NCI-H2196 treated with DMSO at 0.1 percent for 48 hours (cell line): ENCODE measurements around the gene TATDN2.
"Not testable (repeated sequence)": the region's sequence is repeated elsewhere in the genome, so short reads cannot be mapped to it uniquely, and the experiment has no call there.

Experiments
- DNase-seq: peaks from one replicate; lab custom pipeline; 2025; ENCODE audit not compliant: unreplicated experiment; lab: John Stamatoyannopoulos, UW

Gene TATDN2

DNA sequence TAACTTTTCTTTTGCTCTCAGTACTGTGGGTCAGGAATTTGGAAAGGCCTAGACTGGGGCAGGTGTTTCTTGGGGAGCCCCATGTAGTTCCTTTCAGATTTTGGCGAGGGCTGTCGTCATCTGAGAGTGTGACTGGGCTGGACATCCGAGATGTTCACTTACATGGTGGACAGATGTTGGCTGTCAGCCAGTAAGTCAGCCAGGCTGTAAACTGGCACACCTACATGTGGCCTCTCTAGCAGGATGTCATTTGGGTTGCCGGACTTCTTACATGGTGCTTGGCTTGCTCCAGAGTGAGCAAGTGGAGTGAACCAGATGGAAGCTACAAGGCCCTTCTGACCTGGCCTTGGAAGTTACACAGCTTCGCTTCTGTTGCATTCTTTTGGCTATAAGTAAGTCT is 20.7 kb downstream of the TATDN2 start:
- DNase-seq = no peak

DNA sequence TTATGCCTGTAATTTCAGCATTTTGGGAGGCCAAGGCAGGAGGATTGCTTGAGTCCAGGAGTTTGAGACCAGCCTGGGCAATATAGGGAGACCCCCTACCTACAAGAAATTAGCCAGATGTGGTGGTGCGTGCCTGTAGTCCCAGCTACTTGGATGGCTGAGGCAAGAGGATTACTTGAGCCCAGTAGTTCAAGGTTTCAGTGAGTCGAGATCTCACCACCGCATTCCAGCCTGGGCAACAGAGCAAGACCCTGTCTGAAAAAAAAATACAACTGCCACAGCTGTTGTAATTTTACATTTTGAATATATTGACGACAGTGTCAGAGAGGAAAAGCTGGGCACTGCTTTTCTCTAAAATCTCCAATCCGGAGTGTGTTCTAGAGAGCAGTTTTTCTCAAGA is 21.2 kb downstream of the TATDN2 start:
- no peak for DNase-seq

DNA sequence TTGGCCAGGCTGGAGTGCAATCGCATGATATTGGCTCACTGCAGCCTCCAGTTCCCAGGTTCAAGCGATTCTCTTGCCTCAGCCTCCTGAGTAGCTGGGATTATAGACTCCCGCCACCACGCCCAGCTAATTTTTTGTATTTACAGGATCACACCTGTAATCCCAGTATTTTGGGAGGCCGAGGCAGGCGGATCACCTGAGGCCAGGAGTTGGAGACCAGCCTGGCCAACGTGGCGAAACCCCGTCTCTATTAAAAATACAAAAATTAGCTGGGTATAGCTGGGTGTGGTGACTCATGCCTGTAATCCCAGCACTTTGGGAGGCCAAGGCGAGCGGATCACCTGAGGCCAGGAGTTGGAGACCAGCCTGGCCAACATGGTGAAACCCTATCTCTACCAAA is 24.2 kb downstream of the TATDN2 start:
- not testable (repeated sequence) for DNase-seq

DNA sequence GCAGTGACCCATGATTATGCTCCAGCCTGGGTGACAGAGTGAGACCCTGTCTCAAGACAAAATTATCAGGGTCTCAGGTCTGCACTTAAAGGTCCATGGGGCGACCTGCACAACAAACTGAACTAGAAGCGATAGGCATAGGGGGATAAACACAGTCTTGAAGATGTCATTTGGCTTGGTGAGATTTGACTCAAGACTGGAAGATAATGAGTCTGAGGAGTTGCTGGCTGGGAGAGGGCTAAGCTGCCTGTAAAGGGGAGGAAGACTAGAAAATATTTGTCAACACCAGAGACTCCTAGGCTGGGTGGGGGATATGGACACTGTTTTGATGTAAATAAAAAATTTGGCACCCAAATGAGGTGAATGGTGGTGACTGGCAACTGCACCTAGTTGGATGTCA is 24.7 kb downstream of the TATDN2 start:
- no peak for DNase-seq

DNA sequence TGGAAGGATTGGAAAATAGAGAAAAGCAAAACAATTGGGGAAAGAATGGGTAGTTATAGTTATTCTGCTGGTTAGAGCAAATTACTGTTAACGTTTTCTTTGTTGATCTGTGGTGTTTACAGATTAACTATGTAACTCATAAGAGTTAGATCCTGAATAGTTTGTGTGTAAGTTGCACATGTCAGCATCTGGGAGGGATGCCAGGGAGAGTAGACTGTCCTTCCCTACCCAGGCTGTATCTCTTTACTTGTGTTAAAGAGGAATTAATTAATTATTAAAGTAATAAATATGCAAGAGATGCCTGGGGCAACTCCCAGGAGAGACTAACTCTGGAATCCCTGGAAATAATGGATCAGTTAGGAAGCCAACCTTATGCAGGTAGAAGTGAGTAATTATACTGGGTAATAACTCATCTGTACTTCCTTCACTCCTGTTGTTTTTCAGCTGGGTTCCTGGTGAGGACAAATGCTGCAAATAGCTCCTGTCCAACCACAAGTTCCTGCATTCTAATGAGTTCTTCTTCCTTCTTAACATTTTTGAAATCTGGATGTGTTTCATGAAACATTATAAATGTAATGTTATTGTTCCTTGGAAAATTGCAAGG is 25.5 kb downstream of the TATDN2 start:
- no peak for DNase-seq

DNA sequence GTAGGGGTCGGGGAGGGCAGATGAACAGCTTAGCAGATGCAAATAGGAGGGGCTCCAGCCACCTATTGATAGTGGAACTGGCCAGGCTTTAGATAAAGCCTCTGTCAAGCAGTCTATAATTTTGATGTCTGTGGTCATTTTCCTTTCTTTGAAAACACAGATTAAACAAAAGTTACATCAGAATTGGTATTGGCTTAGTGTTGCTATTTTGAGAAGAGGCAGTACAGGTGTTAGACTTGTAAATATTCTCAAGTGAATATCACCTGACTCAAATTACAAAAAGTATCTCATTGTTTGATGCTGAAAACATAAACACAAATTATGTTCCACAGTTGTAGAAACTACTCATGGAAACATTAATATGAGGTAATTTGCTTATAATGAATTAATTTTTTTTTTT is 26.3 kb downstream of the TATDN2 start:
- DNase-seq = no peak

DNA sequence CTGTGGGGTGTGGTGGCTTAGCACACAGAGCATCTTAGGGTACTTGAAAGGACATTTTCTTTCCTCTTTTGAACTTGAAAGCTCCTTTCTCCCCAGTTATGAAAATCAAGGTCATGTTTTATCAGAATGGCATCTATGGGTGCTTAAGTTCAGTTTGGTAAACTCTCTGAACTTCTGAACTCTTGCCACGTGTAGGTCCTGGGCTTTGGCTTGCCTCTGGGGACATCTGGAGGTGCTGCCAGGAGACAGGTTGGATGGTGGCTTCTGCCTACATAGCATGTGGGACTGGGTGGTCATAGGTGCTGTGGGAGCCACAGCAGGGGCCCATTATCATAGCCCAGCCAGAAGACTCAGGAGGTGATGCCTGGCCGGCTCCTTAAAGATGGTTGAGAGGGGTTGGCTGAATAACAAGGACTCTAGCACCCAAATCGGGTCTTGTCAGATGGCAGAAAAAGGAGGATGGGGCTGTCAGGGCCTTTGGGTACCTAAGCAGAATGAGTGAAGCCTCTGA is 28.9 kb downstream of the TATDN2 start:
- no peak for DNase-seq

DNA sequence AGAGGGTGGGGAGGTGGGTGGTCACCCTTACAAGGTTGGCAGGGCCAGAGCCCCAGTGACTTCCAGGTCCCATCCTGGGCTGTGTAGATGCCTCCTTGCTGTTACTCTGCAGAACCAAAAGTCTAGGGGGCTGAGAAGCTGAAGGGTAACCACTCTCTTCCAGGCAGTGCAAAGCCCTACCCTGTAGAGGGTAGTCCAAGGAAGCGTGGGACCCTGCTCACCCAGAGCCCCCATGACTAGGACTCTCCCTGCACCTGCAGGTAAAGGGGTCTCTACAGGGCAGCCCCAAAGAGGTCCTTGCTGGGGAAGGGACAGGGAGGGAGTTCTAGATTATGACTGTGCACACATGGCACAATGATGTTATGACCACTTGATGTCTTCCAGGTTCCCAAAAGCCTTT is 30.2 kb downstream of the TATDN2 start:
- DNase-seq = no peak

DNA sequence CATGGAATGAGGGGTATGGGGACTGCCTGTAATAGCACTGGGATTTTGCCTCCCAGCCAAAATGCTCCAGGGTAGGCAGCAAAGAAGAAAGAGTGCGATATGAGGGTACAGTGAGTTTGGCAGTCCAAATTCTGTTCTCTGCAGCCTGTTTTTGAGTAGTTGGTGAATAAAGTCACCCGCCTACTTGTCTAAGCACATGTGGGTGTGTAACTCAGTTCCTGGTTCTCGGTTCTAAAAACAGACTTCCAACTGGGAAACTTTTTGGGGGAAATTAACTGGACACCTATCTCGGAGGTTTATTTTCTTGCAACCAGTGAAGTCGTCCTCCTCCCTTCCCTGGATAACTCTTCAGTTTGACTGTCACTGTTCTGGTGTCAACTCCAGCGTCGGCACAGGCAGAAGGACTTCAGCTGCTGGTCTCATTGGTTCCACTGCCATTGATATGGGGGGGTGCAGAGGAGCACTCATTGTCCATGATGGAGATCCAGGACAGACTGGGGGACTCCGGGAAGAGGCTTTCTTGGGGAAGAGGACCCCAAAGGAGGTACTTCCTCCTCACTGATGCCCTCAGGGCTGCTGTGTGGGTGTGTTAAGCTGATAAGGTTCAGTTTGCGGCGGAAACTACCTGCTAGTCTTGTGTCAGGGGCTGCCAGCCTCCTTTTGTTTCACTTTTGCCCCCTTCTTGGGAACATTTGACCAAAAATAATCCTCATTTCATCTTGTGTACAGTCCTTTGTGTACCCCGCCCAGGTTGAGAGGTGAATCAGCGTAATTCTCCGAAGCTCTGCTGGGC is 31.3 kb downstream of the TATDN2 start:
- no peak for DNase-seq

DNA sequence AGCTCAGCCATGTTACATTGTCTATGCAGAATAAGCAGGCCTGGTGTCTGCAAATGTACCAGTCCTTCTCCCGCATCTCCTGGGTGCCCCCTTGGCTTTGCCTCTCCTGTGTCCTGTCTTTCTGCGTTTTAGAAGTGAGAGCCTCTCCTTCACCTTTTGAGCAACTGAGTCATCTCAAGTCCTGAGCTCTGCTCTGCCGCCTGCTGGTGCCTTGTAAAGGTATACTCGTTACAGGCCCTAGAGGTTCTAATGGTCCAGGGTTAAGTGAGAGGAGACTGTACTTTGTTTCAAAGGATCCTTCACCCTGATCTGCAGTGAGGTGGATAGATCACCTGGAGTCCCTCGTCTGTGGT is 31.9 kb downstream of the TATDN2 start:
- no peak for DNase-seq

DNA sequence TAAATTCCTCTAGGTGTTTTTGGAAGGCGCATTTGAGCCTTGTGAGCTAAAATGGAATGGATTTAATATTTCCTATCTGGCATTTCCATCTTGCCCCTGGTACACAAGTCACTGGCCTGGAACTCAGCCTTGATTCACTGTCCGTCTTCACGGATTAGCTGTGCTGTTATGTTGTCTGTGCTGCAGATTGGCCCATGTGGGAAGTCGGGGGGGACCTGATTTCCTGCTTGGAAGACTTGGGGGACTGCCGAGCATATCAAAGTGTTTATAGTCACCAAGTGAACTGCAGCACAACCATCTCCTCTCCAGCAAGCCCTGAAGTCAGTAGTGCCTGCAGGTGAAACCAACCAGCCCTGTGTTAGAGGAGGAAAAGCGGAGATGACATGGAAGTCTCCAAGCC is 32.3 kb downstream of the TATDN2 start:
- DNase-seq = no peak

DNA sequence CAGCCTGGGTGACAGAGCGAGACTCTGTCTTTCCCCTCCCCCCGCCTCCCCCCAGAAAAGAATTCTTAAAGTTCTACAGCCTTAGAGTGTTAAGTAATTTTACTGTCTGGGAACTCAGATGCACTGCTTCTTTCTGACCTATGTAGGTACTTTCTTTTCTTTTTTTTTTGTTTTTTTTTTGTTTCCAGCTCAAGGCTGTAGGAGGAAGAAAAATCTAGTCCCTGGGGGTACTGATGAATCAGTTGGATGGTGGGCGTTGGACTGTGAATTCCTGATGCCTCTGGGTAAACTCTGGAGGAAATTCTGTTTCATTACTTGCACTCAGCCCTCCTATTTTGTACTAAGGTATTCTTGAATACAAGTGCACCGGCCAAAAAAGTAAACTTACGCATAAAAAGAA is 33.7 kb downstream of the TATDN2 start:
- DNase-seq = no peak

DNA sequence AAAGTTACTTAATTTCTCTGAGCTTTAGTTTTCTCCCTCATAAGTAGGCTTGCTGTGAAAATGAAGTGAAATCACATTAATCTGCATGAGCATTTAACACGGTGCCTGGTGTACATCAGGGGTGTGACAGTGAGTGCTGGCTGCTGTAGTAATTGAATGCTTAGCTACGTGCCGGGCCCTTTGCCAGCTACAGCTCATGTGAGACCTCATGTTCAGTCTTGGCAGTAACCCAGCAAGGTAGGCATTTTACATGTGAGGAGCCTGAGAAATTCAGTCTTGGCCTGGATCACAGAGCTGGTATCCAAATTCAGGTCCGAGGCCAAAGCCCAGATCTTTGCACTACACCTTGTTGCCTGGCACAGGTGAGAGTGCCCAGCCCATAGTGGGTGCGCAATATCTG is 35.4 kb downstream of the TATDN2 start:
- peak; percentile 22 for DNase-seq

DNA sequence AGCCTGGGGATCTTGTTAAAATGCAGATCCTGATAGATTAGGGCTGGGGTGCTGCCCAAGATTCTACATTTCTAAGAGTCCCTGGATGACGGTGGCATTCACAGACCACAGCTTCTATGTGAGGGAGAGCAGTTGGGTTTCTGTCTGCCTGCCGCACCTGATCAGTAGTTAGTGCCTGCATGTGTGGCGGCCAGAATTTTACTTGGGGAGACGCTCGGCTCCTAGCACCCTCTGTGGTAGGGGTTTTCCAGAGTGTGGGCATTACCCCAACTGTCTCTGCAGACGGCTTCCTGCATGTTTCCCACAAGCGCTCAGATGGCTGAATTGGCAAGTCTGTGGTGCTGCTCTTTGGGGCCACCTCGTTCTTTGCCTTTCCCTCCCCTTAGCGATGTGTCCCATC is 36.2 kb downstream of the TATDN2 start:
- no peak for DNase-seq

DNA sequence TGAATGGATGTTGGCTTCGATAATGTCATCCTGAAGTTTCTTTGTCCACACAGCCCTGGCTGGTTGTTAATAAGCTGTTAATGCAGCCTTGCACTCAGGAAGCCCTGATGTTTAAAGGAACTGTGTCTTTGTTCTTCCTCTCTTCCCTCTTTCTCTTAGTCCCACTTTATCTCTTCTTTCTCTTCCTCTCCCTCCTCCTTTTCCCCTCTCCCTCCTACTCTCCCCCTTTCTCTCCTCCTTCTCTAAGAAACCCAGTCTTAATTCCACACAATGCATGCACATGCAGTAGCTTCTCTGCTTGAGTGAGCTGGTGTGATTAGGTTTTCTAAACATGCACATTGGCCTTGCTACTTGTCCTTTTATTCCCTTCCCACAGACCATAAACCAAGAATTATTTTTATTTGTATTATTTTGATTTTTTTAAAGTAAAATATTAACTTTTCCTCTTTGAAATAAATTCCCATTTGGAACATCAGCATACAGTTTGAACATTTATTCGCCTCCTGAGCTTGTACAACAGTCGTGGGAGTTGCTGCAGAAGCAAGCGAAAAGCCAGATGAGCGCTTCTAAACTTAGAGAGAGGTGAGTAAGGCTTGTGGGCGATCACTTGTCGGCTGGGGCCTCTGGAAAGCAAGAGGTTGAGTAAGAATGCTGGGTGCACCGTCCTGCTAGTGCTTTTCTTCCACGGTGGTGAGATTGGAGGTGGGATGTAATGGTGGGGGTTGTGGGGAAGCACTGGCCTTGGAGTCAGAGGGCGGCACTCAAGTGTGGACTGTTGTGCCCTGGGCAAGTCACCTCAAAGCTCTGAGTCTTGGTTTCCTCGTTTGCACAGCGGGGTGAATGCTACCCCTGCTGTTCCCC is 37.2 kb downstream of the TATDN2 start:
- no peak for DNase-seq

DNA sequence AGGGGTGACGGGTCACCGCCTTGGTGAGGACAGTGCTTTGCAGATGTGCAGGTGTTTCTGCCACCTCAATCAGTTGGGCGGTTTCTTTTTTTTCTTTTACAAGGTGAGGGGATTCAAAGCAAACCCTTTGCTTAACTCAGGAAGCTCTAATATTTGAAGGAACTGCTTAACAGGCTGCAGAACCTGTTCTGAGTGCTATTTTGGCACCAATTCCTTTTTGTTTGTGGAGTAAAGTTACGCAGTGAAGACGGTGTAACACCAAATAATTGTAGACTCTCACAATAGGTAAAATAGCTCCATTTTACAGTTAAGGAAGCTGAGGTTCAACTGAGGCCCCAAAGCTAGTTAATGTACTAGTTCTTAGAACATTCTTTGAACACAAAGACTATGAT is 37.9 kb downstream of the TATDN2 start:
- no peak for DNase-seq

DNA sequence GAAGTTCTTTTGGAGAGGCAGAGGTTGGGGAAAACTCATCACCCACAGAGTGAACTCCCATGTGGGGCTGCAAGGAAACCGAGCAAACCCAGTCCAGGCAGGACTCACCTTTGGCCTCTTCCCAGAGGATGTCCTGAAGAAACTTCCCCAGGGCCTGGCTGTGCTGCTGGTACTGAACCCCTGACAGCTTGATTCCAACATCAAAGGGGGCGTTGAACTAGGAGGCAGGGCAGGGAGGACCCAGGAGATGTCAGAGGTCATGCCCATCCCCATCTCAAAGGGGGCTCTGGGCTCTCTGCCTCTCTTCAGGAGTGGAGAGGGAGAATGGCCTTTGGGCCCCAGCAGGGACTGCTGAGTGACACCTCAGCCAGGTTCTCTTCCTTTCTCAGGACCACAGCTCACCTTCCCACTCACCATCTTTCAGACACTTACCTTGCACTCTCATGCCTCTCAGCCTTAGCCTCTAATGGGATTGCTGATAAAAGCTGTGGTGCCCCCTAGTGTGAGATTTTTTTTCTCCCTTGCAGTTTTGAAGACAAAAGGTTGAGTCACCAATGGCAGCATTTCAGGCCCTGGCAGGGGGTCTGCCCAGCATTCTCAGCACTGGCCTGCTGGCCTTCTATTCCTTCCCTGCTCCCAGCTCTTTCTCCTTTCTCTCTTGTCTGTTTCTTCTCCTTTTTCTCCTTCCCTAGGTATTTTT is 38.5 kb downstream of the TATDN2 start:
- no peak for DNase-seq

DNA sequence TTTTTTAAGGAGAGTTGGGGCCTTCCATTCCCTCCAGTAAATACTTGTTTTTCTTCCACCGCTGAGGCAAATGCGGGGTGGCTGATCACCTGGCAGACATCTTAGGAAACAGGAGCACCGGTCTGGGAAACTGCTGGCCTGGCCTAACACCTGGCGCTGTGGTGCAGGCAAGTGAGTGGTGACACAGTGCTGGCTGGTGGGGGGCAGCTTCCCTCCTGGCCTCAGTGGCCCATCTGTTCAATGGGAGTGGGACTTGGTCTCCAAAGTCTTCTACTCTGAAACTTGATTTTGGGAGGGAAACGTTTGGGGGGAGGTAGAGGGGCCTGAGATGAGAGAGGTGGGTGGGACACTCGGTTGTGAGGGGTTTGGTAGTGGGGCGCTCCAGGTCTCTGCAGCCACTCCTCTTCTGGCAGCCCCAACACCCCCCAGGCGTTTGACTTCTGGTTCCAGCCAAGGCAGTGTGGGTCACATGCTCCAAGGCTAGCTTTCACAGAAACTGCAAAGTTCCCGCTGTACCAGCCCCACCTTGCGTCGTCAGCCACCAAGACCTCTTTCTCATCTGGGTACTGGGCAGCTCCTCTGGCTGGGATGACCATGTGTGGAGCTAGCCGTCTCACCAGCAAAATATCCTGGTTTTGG is 39.8 kb downstream of the TATDN2 start:
- no peak for DNase-seq

DNA sequence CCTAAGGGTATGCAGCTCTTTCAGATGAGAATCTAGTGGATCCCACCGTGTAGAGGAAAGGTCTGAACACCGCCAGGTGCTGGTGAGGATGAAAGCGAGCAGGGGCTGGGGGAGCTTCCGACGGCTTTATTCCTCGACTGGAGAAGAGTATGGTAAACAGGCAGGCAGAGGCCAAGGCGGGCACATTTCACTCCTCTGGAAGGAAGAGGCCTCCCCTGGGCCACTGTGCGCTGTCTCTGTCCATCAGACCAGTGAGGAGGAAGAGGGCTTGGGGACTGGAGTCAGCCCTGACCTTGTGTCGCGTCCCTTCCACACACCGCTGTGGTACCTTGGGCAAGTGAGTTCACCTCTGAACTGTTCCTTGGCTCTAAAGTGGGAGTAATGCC is 40.3 kb downstream of the TATDN2 start:
- no peak for DNase-seq

DNA sequence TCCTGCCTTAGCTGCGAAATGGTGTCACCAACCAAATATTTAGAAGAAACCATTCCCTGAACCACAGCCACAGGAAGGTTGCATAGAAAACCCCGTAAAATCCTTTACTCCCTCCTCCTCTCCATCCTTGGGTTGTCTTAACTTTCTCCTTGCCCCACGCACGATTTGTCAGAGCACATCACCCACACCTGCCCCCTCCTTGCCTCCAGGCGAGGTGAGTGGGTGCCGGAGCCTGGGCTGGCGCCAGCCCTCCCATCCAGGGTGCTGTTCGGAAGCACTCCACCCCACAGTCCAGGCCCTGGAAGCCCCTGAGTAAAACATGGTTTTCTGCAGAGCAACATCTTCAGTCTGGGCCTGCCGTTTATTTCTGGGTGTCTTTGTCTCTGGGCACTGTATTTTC is 40.8 kb downstream of the TATDN2 start:
- DNase-seq = no peak

DNA sequence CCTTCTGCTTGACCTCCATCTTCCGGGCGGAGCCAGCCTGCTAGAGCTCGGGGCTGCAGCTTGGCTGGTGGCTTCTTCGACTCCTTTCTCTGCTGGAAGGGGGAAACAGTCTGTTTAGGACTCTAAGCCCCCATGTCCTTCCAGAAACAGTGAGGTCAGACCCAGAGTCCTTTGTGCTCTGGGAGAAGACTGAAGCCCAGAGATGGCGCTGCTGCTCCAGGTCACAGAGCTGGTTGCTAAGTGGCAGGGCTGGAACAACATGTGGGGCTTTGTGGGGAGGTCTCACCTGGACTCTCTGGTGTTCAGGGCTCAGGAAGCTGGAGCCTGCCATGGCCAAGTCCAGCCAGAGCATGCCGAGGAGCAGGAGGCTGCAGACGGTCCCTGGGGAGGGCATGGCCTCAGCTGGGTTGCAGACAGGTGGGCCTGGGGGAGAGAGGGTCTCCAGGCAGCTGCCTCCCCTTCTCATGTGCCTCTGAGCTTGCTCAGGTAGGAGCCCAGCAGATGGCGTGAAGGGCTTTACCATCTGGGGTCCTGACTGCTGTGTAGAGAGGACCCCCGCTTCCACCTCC is 41.6 kb downstream of the TATDN2 start:
- DNase-seq = no peak
